K562 (cell line): ENCODE measurements around the gene CUL9. TPM values are rescaled to one million over a fixed set of nuclear protein-coding genes. Genes with fewer than 3 reads are reported as not detected.
A peak's percentile ranks its signal among the peaks of the same experiment; 100 is the strongest.

Source experiments
- BRD9 ChIP-seq: fragments of 450-650 bp; IDR thresholded peaks from 2 replicates; pipeline ENCODE4 v1.6.1; 2018; ENCODE audit warnings: low read depth; ENCODE audit not compliant: partially characterized antibody
- CREB3 ChIP-seq: fragments of 450-650 bp; conservative IDR thresholded peaks from 2 replicates; pipeline ENCODE4 v1.6.1; 2016; ENCODE audit warnings: missing genetic modification characterization, low read depth, mild to moderate bottlenecking, missing compliant biosample characterization, moderate library complexity
- GTF2A2 ChIP-seq: IDR thresholded peaks from 2 replicates; pipeline ENCODE4 v1.6.1; 2016; ENCODE audit warnings: mild to moderate bottlenecking, missing genetic modification characterization, missing compliant biosample characterization
- ILF3 ChIP-seq: fragments of 450-650 bp; IDR thresholded peaks from 2 replicates; pipeline ENCODE4 v1.6.1; 2018; ENCODE audit warnings: antibody characterized with exemption, mild to moderate bottlenecking, moderate library complexity, borderline replicate concordance
- JUND ChIP-seq, 2 experiments: IDR thresholded peaks; 2 replicates in 1 of 2; 3 replicates in 1 of 2; pipeline ENCODE4 v1.6.1; 2011; ENCODE audit warnings: borderline replicate concordance in 2 of 2, low read depth in 2 of 2, low read length in 2 of 2, improper control_type of control experiment in 1 of 2, missing biosample characterization in 1 of 2, missing genetic modification characterization in 1 of 2, missing genetic modification reagents in 1 of 2
- KAT7 ChIP-seq: sonication (generic); formaldehyde crosslinking; IDR thresholded peaks from 2 replicates; pipeline ENCODE4 v1.8.0; 2022; ENCODE audit warnings: missing genetic modification reagents, mild to moderate bottlenecking, borderline replicate concordance
- L3MBTL2 ChIP-seq: fragments of 450-650 bp; IDR thresholded peaks from 2 replicates; pipeline ENCODE4 v1.6.1; 2016; ENCODE audit warnings: mild to moderate bottlenecking, moderate library complexity
- MBD1 ChIP-seq: fragments of 250-450 bp; sonication (Bioruptor Pico); IDR thresholded peaks from 2 replicates; pipeline ENCODE4 v1.8.0; 2022; ENCODE audit warnings: inconsistent platforms
- NFATC3 ChIP-seq: fragments of 450-650 bp; IDR thresholded peaks from 2 replicates; pipeline ENCODE4 v1.6.1; 2017; ENCODE audit warnings: mild to moderate bottlenecking
- NFYB ChIP-seq: IDR thresholded peaks from 2 replicates; pipeline ENCODE4 v1.6.1; 2011; ENCODE audit warnings: mild to moderate bottlenecking, moderate library complexity; ENCODE audit not compliant: insufficient read length; ENCODE audit errors: extremely low read depth
- RUNX1 ChIP-seq: sonication (generic); IDR thresholded peaks from 2 replicates; pipeline ENCODE4 v1.6.1; 2016; ENCODE audit warnings: antibody characterized with exemption, low read depth
- UBTF ChIP-seq, 2 experiments: IDR thresholded peaks; 2 replicates each; pipeline ENCODE4 v1.6.1; 2012; ENCODE audit warnings: improper control_type of control experiment in 2 of 2, low read depth in 2 of 2, low read length in 2 of 2, borderline replicate concordance in 1 of 2
- ZNF395 ChIP-seq: fragments of 200-800 bp; sonication (Bioruptor generic); IDR thresholded peaks from 2 replicates; pipeline ENCODE4 v1.6.1; 2017; ENCODE audit warnings: missing genetic modification characterization, missing compliant biosample characterization
- ZNF41 ChIP-seq: fragments of 250-450 bp; sonication (Bioruptor Pico); conservative IDR thresholded peaks from 2 replicates; pipeline ENCODE4 v1.4.0; 2020; ENCODE audit warnings: mild to moderate bottlenecking
- ZNF431 ChIP-seq: sonication (generic); formaldehyde crosslinking; IDR thresholded peaks from 2 replicates; pipeline ENCODE4 v1.8.0; 2022; ENCODE audit warnings: mild to moderate bottlenecking, missing genetic modification reagents
- polyA plus RNA-seq, 8 experiments: library from polyadenylated mRNA; depleted of rRNA in 4 of 8; stranded (reverse) in 5 of 8; unstranded in 3 of 8; fragments of >200 nt; fragmentation: Nextera tagmentation in 2 of 8; fragmentation: Illumina TruSeq in 1 of 8; extraction: Ambion mirVana in 2 of 8; extraction: Trizol in 1 of 8; gene quantifications; 2 replicates each; pipeline versions ENCODE4 v1.2.1 to v1.2.3, GENCODE V29; 2011 to 2014; ENCODE audit warnings: inconsistent platforms in 1 of 8, missing spikeins in 1 of 8
- total RNA-seq, 7 experiments: library from RNA; depleted of rRNA in 6 of 7; stranded (reverse); fragments of >200 nt in 6 of 7; fragmentation: Illumina TruSeq in 2 of 7; extraction: Trizol in 2 of 7; gene quantifications; 2 replicates each; pipeline versions ENCODE4 v1.2.1 to v1.2.3, GENCODE V29; 2011 to 2021; ENCODE audit warnings: low replicate concordance in 1 of 7
- TF ChIP-seq, protein P1 (sequence below): sonication (generic); formaldehyde crosslinking; IDR thresholded peaks from 2 replicates; pipeline ENCODE4 v1.8.0; 2022; ENCODE audit warnings: mild to moderate bottlenecking, missing genetic modification reagents
- TF ChIP-seq, protein P2 (sequence below): fragments of 250-450 bp; sonication (Bioruptor Pico); IDR thresholded peaks from 2 replicates; pipeline ENCODE4 v1.8.0; 2021; ENCODE audit warnings: moderate library complexity, mild to moderate bottlenecking, inconsistent platforms

The CUL9 gene
- total and polyA plus RNA-seq, 9 of the 15 experiments (the other 6 are each of a cell fraction or from before 2014, with no cell fraction given), result 0.50 to 20.7 (median 6.6) TPM

GRCh38 chr6:43228951-43229802 is 47.2 kb downstream of the CUL9 start, which contains the start of gene DNPH1 (continued):
- 0 out of 2 replicates have a peak, but pooled peaks have one; percentile 53 for TF ChIP-seq GTF2A2
- peak; percentile 98 for TF ChIP-seq KAT7 (CRISPR knock-in tag)
- TF ChIP-seq NFYB, result no peak
- TF ChIP-seq ZNF41 (CRISPR knock-in tag), result 0 out of 2 replicates have a peak, but pooled peaks have one; percentile 9
- TF ChIP-seq ZNF431, result peak; percentile 87
- TF ChIP-seq CREB3, result 0 out of 2 replicates have a peak, but pooled peaks have one; percentile 31
- TF ChIP-seq, protein P1, sequence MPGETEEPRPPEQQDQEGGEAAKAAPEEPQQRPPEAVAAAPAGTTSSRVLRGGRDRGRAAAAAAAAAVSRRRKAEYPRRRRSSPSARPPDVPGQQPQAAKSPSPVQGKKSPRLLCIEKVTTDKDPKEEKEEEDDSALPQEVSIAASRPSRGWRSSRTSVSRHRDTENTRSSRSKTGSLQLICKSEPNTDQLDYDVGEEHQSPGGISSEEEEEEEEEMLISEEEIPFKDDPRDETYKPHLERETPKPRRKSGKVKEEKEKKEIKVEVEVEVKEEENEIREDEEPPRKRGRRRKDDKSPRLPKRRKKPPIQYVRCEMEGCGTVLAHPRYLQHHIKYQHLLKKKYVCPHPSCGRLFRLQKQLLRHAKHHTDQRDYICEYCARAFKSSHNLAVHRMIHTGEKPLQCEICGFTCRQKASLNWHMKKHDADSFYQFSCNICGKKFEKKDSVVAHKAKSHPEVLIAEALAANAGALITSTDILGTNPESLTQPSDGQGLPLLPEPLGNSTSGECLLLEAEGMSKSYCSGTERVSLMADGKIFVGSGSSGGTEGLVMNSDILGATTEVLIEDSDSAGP (CRISPR knock-in tag), result no peak
- TF ChIP-seq, protein P2, sequence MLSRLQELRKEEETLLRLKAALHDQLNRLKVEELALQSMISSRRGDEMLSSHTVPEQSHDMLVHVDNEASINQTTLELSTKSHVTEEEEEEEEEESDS (CRISPR knock-in tag), result no peak
- TF ChIP-seq MBD1 (CRISPR knock-in tag), result no peak
- TF ChIP-seq NFATC3, result no peak
- TF ChIP-seq RUNX1, result 0 out of 2 replicates have a peak, but pooled peaks have one; percentile 34
- TF ChIP-seq ILF3, result peak; percentile 97
- peak; percentile 30; the same call in 1 of the 2 replicates for TF ChIP-seq ZNF395 (CRISPR knock-in tag)
- TF ChIP-seq L3MBTL2, result peak; percentile 99
- TF ChIP-seq BRD9, result no peak
- peak; percentile 65 for TF ChIP-seq JUND (IDR thresholded peaks at IDR 0.05; ENCODE audit: borderline replicate concordance, low read depth, low read length)
- no peak; the same call in 2 of the 3 replicates for TF ChIP-seq JUND (tag; IDR thresholded peaks at IDR 0.05; ENCODE audit: borderline replicate concordance, low read depth, low read length)
- peak in 1 of 2 experiments; percentile 11; a peak in 1 of 4 replicates for TF ChIP-seq UBTF (IDR thresholded peaks at IDR 0.05; ENCODE audit: borderline replicate concordance in 1 of 2, low read depth in 2 of 2, low read length in 2 of 2)
